GM18526 (cell line): Measurements from ENCODE around the gene ALDH1A3.

Experiments
- POLR2A ChIP-seq: IDR thresholded peaks from 3 replicates; pipeline ENCODE4 v1.6.1; 2011; ENCODE audit not compliant: insufficient read length; ENCODE audit errors: extremely low read depth

ALDH1A3 gene

DNA sequence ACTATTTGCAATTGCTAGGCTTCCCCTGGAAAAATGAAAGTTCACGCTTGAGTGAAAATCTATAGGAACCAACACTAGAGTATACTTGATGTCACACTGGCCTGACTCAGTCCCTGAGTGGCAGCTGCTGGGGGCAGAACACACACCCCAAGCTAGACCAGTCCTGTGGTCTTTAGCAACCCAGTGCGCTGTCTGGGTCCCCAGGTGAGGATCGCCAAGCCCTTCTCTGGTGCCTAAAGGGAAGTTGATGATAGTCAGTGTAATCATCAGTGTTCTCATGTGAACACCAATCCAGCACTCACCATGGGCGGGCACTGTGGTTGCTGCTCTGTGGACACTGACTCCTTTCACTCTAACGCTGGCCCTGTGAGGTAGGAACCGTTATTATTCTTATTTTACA lies 11.2 kb downstream of the ALDH1A3 start:
- no peak for TF ChIP-seq POLR2A

- TF ChIP-seq POLR2A = no peak
These were observed 11.8 kb downstream of the ALDH1A3 start for GRCh38 chr15:100891307-100892012.

GRCh38 chr15:100892013-100892355 lies 12.4 kb downstream of the ALDH1A3 start:
- TF ChIP-seq POLR2A = no peak

GRCh38 chr15:100893261-100893963 lies 13.8 kb downstream of the ALDH1A3 start:
- TF ChIP-seq POLR2A = no peak

DNA sequence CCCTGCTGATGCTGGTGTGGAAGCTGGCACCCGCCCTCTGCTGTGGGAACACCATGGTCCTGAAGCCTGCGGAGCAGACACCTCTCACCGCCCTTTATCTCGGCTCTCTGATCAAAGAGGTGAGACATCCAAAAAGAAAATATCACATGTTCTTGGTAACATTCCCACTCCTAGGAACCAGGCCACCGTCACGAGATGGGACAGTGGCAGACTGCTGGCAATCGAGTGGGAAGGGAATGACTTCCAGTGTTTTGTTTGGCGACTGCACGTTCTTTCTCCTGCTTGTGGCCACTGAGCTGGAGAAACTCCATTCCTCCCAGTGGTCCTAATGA lies 14.3 kb downstream of the ALDH1A3 start:
- no peak for TF ChIP-seq POLR2A

GRCh38 chr15:100895721-100896120 lies 16.1 kb downstream of the ALDH1A3 start:
- no peak for TF ChIP-seq POLR2A

DNA sequence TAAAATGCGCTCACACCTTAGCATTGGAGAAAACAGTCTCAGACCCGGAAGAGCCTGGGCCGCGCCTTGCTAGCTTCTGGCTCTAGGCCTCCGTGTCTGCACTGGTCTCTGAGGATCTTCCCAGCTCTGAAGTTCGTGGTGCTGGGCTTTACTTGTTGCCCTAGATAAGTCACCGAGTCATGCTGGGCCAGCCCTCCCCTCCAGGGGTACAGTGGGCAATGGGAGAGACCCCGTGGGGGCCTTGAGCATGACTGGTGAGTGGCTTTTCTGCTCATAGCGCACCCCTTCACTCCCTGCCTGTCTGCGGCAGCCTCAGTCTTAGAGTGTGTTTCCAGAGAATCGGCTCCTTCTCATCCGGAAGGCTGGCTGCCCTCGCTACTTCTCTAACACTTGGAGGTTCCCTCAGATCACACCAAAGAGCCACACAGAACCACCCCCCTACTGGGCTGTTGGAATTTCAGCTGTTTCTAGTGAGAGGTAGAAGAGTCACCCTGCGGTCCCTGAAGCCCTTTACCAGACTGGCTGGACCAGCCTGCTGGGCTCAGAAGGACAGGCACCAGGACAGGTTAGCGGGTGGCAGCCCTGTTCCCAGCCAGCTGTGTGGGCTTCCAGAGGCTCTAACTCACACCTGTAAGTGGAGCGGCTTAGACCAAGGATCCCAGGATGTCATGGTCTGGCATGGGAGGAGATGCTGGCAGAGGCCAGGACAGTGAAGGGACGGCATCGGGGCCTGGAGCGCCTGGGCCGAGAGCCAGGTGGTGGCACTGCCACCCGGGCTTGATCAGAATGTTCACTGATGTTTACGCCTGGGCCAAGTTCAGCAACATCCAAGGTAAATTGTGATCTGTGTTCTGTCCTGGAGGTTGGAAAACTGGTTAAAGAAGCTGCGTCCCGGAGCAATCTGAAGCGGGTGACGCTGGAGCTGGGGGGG lies 17.9 kb downstream of the ALDH1A3 start:
- no peak for TF ChIP-seq POLR2A

- TF ChIP-seq POLR2A = no peak
These were observed 18.5 kb downstream of the ALDH1A3 start for GRCh38 chr15:100898152-100898490.

DNA sequence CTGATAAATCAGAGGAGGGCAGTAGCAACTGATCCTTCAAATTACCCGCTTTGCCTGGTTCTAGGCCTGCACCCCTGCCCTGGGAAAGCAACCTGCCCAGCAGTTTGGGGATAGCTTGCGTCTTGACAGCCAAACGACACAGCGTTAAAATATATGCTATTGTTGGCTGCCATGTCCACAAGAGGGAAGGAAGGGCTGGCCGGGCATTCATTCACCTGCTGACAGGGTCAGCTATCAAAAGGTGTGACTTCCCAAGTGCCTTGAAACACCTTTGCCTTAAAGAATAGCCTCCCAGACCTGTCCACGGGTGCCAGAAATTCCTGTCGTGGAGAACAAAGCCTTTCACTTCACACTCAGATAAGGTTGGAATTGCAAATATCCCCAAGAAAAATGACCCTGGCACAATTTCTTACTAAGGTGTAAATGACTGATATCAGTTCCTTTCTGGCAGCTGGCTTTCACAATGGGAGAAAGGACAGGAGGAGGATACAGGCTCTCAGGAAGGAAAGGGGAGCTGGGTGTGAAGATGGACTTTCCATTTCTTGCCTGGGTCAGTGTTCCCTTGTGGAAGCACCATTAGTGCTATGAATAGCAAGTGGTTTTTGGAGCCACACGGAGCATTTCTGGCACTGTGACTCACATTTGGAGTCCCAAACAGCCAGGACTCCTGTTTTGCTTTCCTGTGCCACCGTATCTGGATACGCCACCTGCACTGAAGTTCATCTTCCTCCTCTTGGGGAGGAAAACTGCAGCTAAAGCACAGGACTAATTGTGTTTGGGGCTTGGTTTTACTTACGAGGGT lies 19.2 kb downstream of the ALDH1A3 start:
- TF ChIP-seq POLR2A = no peak

DNA sequence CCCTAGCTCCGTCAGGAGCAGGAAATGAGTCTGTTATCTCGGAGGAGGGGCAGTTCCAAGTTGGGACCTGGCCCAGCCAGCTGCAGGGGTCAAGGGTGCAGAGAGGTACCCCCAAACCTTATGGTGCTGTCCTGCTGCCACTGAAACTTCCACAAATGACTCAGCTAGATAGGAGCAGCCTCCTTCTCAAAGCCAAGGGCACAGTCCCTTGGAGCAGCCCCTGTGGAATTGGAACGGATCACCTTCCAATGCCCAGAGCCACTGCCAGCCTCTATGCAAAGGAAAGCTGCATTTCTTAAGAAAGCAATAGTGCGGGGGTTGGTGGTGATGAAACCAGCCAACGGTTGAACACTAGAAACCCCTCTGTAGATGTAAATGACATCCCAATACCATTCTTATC lies 20.0 kb downstream of the ALDH1A3 start:
- no peak for TF ChIP-seq POLR2A

DNA sequence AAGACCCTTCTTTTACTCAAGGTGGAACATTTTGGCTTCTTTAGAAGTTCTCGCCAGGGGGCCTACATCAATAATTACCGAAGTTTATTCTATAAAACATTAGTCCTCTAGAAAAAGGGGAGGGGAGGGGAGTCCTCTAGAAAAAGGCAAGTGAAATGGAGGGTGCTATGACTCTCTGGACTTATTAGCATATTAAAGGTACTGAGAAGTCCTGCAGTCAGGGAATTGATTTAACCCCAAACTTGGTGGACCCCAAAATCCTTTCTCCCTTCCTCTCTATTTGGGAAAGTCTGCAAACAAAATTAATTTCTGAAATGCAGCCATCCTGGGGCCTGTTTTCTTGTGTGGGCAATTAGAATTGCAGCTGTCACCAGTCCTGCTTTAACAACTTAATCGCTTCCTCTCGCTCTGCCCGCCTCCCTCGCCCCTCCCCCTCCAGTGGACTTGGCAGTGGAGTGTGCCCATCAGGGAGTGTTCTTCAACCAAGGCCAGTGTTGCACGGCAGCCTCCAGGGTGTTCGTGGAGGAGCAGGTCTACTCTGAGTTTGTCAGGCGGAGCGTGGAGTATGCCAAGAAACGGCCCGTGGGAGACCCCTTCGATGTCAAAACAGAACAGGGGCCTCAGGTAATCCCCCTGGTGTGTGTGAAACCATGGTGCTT lies 20.6 kb downstream of the ALDH1A3 start:
- no peak for TF ChIP-seq POLR2A

DNA sequence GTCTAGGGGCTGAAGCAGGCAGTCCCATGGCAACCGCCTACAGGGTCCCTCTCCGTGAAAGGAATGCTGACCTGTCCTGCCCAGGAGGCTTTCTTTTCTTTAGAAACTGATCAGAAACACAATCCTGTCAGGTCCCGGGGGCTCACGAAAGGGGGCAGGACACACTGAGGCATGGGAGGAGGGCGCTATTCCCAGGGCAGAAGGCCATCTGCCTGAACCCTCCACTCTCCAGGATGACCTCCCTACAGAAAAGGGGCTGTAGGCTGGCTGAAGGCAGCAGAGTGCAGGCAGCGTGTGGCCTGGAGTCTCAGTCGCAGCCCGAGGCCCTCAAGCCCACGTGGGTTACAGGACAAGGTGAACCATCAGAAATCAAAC lies 21.2 kb downstream of the ALDH1A3 start:
- no peak for TF ChIP-seq POLR2A

- TF ChIP-seq POLR2A = no peak
These were observed 21.7 kb downstream of the ALDH1A3 start for GRCh38 chr15:100901296-100901695.

- TF ChIP-seq POLR2A = no peak
These were observed 22.2 kb downstream of the ALDH1A3 start for GRCh38 chr15:100901702-100902435.

GRCh38 chr15:100902436-100903167 lies 23.0 kb downstream of the ALDH1A3 start:
- TF ChIP-seq POLR2A = no peak
